Peyer's patch (tissue), 4 donors: ENCODE measurements around the gene SEL1L3. TPM values are rescaled to one million over a fixed set of nuclear protein-coding genes. Genes with fewer than 3 reads are reported as not detected.

ENCODE experiments used
- DNase-seq, 3 donors: peaks; one replicate each; pipeline ENCODE4 v3.0.0-alpha.2; 2017 to 2019
- H3K27ac ChIP-seq, 4 donors: fragments of 200-600 bp; sonication (generic); one replicate each; pipeline ENCODE4 v1.5.1; 2016 to 2019
- H3K27me3 ChIP-seq, 2 donors: fragments of 200-600 bp; sonication (generic); one replicate each; pipeline ENCODE4 v1.5.1; 2019
- H3K36me3 ChIP-seq, 3 donors: fragments of 200-600 bp; sonication (generic); one replicate each; pipeline ENCODE4 v1.5.1; 2016 to 2019
- H3K4me1 ChIP-seq, 4 donors: fragments of 200-600 bp; sonication (generic); one replicate each; pipeline ENCODE4 v1.5.1; 2016 to 2019
- H3K4me3 ChIP-seq, 4 donors: fragments of 200-600 bp; sonication (generic); 1 replicate in 3 of 4; 2 replicates in 1 of 4; pipeline ENCODE4 v1.5.1; 2016 to 2019; ENCODE audit warnings: mild to moderate bottlenecking in 1 of 4
- H3K9me3 ChIP-seq, 4 donors: fragments of 200-600 bp; sonication (generic); one replicate each; pipeline ENCODE4 v1.5.1; 2016 to 2019; ENCODE audit warnings: mild to moderate bottlenecking in 1 of 4
- POLR2A ChIP-seq, 2 donors: fragments of 450-650 bp; IDR thresholded peaks; one replicate each; pipeline ENCODE4 v1.5.1; 2017; ENCODE audit warnings: antibody characterized with exemption in 2 of 2, mild to moderate bottlenecking in 2 of 2, moderate library complexity in 2 of 2
- total RNA-seq, 4 donors: library from RNA; depleted of rRNA; stranded (reverse); fragments of >200 nt; gene quantifications; one replicate each; pipeline ENCODE4 v1.1.0, GENCODE V29; 2016
- TF ChIP-seq, protein P1 (sequence below), 6 experiments: fragments of 450-650 bp in 4 of 6; fragments of 200-600 bp in 2 of 6; sonication (generic) in 1 of 6; IDR thresholded peaks; one replicate each; pipeline ENCODE4 v1.5.1; 2017 to 2019; ENCODE audit warnings: antibody characterized with exemption in 6 of 6, mild to moderate bottlenecking in 3 of 6, moderate library complexity in 1 of 6

Gene SEL1L3
- total RNA-seq, 4 donors from 2014 or later, result 91.4 to 194 (median 134) TPM

DNA sequence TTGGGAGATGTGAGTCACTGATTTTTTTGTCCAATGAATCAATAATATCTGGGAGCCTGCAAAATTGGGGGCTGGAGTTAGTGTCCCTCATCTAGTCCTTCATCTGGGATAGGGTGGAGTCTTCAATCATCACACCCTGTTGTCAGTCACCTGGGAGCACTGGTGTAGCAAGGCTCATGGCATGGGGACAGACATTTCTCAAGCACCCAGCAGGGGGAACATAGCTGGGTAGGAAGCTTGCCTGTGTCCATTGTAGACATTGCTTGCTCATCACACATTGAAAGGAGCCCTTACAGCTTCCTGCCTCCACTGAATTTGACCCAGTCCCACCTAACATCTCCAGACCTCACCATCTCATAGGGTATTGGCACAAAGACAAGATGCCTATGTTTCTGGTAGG, 61.2 kb downstream of the SEL1L3 start:
- no peak for DNase-seq
- no peaks in the 10 kb centered on the region for H3K4me1 ChIP-seq
- H3K36me3 ChIP-seq, result peaks cover 0 to 63% (median 0%) of the 10 kb centered on the region in 3 donors
- no peaks in the 10 kb centered on the region for H3K27me3 ChIP-seq
- no peak overlapping the region for H3K4me3 ChIP-seq
- TF ChIP-seq, protein P1, sequence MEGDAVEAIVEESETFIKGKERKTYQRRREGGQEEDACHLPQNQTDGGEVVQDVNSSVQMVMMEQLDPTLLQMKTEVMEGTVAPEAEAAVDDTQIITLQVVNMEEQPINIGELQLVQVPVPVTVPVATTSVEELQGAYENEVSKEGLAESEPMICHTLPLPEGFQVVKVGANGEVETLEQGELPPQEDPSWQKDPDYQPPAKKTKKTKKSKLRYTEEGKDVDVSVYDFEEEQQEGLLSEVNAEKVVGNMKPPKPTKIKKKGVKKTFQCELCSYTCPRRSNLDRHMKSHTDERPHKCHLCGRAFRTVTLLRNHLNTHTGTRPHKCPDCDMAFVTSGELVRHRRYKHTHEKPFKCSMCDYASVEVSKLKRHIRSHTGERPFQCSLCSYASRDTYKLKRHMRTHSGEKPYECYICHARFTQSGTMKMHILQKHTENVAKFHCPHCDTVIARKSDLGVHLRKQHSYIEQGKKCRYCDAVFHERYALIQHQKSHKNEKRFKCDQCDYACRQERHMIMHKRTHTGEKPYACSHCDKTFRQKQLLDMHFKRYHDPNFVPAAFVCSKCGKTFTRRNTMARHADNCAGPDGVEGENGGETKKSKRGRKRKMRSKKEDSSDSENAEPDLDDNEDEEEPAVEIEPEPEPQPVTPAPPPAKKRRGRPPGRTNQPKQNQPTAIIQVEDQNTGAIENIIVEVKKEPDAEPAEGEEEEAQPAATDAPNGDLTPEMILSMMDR (IDR thresholded peaks at IDR 0.05), result no peak
- no peak for TF ChIP-seq POLR2A (IDR thresholded peaks at IDR 0.05)
- H3K9me3 ChIP-seq, result no peaks in the 10 kb centered on the region
- H3K27ac ChIP-seq, result no peak overlapping the region

DNA sequence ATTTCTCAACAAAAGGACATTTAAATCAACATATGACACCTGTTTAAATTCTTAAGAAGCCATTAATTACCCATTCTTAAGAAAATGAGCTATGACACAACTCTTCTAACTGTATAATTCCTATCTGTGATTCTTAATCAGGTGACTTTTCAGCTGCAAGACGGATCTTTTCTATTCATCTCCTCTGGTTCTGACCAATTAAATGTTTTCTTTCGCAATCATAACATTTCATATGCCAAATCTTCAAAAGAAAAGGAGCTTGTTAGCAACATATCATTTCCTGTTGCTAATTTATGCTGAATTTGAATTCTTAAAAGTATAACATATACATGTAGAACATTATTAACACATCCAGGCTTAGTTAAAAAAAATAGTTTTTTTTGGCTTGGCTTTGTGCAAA, 62.5 kb downstream of the SEL1L3 start:
- H3K9me3 ChIP-seq, result no peaks in the 10 kb centered on the region
- no peaks in the 10 kb centered on the region for H3K27me3 ChIP-seq
- peaks cover 0 to 67% (median 0%) of the 10 kb centered on the region in 3 donors for H3K36me3 ChIP-seq
- TF ChIP-seq, protein P1 (IDR thresholded peaks at IDR 0.05), result no peak
- no peak for TF ChIP-seq POLR2A (IDR thresholded peaks at IDR 0.05)
- no peak for DNase-seq
- H3K27ac ChIP-seq, result no peak overlapping the region
- H3K4me1 ChIP-seq, result no peaks in the 10 kb centered on the region
- no peak overlapping the region for H3K4me3 ChIP-seq

DNA sequence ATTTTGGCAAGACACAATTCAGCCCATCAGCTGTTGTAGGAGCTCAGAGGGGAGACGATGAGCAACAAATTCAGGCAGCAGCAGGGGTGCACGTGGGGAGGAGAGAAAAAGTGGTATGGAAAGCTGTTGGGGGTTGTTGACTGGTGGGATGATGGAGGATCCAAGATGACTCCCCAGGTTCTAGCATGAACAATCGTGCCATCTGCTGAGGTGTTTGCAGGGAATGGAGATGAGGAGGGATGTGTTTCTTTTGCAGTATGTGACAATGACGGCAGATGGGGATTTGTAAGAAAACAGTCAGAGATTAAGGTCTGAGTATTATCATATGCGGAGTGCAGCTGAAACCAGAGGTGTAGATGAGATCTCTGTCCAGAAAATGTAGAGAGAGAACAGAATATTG, 63.3 kb downstream of the SEL1L3 start:
- H3K4me3 ChIP-seq, result no peak overlapping the region
- H3K27me3 ChIP-seq, result no peaks in the 10 kb centered on the region
- no peak overlapping the region for H3K27ac ChIP-seq
- DNase-seq, result no peak
- peaks cover 0 to 61% (median 0%) of the 10 kb centered on the region in 3 donors for H3K36me3 ChIP-seq
- no peaks in the 10 kb centered on the region for H3K9me3 ChIP-seq
- TF ChIP-seq, protein P1 (IDR thresholded peaks at IDR 0.05), result no peak
- no peak for TF ChIP-seq POLR2A (IDR thresholded peaks at IDR 0.05)
- H3K4me1 ChIP-seq, result no peaks in the 10 kb centered on the region

GRCh38 chr4:25797136-25797535, 65.7 kb downstream of the SEL1L3 start:
- Histone ChIP-seq H3K4me3 (no peak overlapping the region), H3K9me3 (no peaks in the 10 kb centered on the region), H3K4me1 (no peaks in the 10 kb centered on the region), H3K36me3 (peaks cover 0 to 39% (median 0%) of the 10 kb centered on the region in 3 donors), H3K27me3 (no peaks in the 10 kb centered on the region), H3K27ac (no peak overlapping the region)
- TF ChIP-seq POLR2A (IDR thresholded peaks at IDR 0.05), result no peak
- TF ChIP-seq, protein P1 (IDR thresholded peaks at IDR 0.05), result no peak
- no peak for DNase-seq

- H3K4me3 ChIP-seq, result no peak overlapping the region
- no peaks in the 10 kb centered on the region for H3K9me3 ChIP-seq
- DNase-seq, result no peak
- H3K4me1 ChIP-seq, result no peaks in the 10 kb centered on the region
- H3K36me3 ChIP-seq, result peaks cover 0 to 30% (median 0%) of the 10 kb centered on the region in 3 donors
- H3K27ac ChIP-seq, result no peak overlapping the region
- H3K27me3 ChIP-seq, result no peaks in the 10 kb centered on the region
- TF ChIP-seq POLR2A (IDR thresholded peaks at IDR 0.05), result no peak
- TF ChIP-seq, protein P1 (IDR thresholded peaks at IDR 0.05), result no peak
These were observed 67.0 kb downstream of the SEL1L3 start for GRCh38 chr4:25795566-25796454.
